ENCODE measurements around the gene BCL10. TPM values are rescaled to one million over a fixed set of nuclear protein-coding genes. Genes with fewer than 3 reads are reported as not detected.

Gene BCL10
- total and polyA plus RNA-seq, 2 of the 8 experiments (the other 6 are each of a cell fraction or from before 2014, with no cell fraction given) = 7.4 to 29.6 TPM

- no peak overlapping the region for H3K9ac ChIP-seq (replicated peaks in 1 of 4; ENCODE audit: extremely low read depth in 1 of 4, low read depth in 3 of 4, low read length in 3 of 4)
- no peaks in the 10 kb centered on the region for H3K79me1 ChIP-seq (ENCODE audit: low read depth, low read length)
- no peak overlapping the region for H2AK5ac ChIP-seq (ENCODE audit: low read depth, low read length)
- H2BK15ac ChIP-seq (ENCODE audit: low read length) = no peak overlapping the region
- no peaks in the 10 kb centered on the region for H3K27me3 ChIP-seq (replicated peaks in 1 of 4; ENCODE audit: control insufficient read depth in 3 of 4, extremely low read depth in 1 of 4, insufficient read depth in 3 of 4, low read length in 3 of 4)
- no peaks in the 10 kb centered on the region for H3K36me3 ChIP-seq (ENCODE audit: control insufficient read depth in 2 of 4, insufficient read depth in 4 of 4, low read length in 3 of 4)
- ChIA-PET CTCF (ENCODE audit: partially characterized antibody) (interaction anchor here (1.1 to 2.1 kb wide), 4 partner anchors 15 to 573 kb away, joined by 3 to 10 read pairs (median 6); no protein-coding TSS in a partner anchor), POLR2A (ENCODE audit: partially characterized antibody) (interaction anchor here (2.0 kb wide), 1 partner anchor 257 kb away, joined by 5 read pairs; the partner anchor contains the start of gene CCN1)
- H3K56ac ChIP-seq (replicated peaks; ENCODE audit: insufficient read length, low read depth, low read length) = no peak overlapping the region
- H4K5ac ChIP-seq (ENCODE audit: insufficient read length, low read depth, low read length) = no peak overlapping the region
- H2BK12ac ChIP-seq (ENCODE audit: low read depth, low read length) = no peak overlapping the region
- peaks cover 0 to 9% (median 4%) of the 10 kb centered on the region in 4 experiments; a peak in 4 of 7 replicates for H3K4me1 ChIP-seq (replicated peaks in 1 of 4; ENCODE audit: control insufficient read depth in 3 of 4, insufficient read depth in 4 of 4, low read length in 3 of 4)
- H4K20me1 ChIP-seq (replicated peaks in 1 of 2; ENCODE audit: control insufficient read depth in 1 of 2, insufficient read depth in 2 of 2, low read length in 2 of 2) = no peaks in the 10 kb centered on the region
- H3K4ac ChIP-seq (replicated peaks; ENCODE audit: insufficient read length, low read depth, low read length) = no peak overlapping the region
- H4K91ac ChIP-seq (replicated peaks; ENCODE audit: insufficient read length, low read length) = no peak overlapping the region
- no peaks in the 10 kb centered on the region for H3K9me3 ChIP-seq (ENCODE audit: insufficient read depth in 2 of 2, low read depth in 1 of 2, low read length in 1 of 2)
- no peaks in the 10 kb centered on the region for H3K79me2 ChIP-seq (ENCODE audit: control insufficient read depth in 1 of 2, insufficient read depth in 2 of 2, low read length in 2 of 2)
- DNase-seq (ENCODE audit: low read depth in 1 of 2, low spot score in 2 of 2) (no peak), FAIRE-seq (no peak)
- no peaks in the 10 kb centered on the region for H3K23me2 ChIP-seq (ENCODE audit: low read depth, low read length)
- no peak overlapping the region for H4K8ac ChIP-seq (ENCODE audit: extremely low read depth, insufficient read depth, low read length)
- TF ChIP-seq CHD2 (IDR thresholded peaks at IDR 0.05; ENCODE audit: low read length) (no peak), KDM4A (IDR thresholded peaks at IDR 0.05; ENCODE audit: low read depth, low read length, severe bottlenecking) (no peak), SUZ12 (IDR thresholded peaks at IDR 0.05; ENCODE audit: low read length) (no peak), SRF (IDR thresholded peaks at IDR 0.05; ENCODE audit: low read depth, low read length) (no peak), ASH2L (IDR thresholded peaks at IDR 0.05; ENCODE audit: low read length) (no peak), HDAC6 (IDR thresholded peaks at IDR 0.05; ENCODE audit: low read depth, low read length) (no peak), CBX8 (IDR thresholded peaks at IDR 0.05; ENCODE audit: borderline replicate concordance, low read depth, low read length) (no peak)
- TF ChIP-seq, protein P1, sequence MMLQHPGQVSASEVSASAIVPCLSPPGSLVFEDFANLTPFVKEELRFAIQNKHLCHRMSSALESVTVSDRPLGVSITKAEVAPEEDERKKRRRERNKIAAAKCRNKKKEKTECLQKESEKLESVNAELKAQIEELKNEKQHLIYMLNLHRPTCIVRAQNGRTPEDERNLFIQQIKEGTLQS (IDR thresholded peaks at IDR 0.05; ENCODE audit: insufficient read depth, low read depth, low read length) = no peak
- H2BK5ac ChIP-seq (ENCODE audit: low read depth, low read length) = no peak overlapping the region
- no peak overlapping the region for H2BK20ac ChIP-seq (ENCODE audit: low read length)
- no peak overlapping the region for H3K14ac ChIP-seq (ENCODE audit: insufficient read length)
- no peak overlapping the region for H3K4me2 ChIP-seq (ENCODE audit: insufficient read depth in 1 of 2, low read depth in 2 of 2, low read length in 2 of 2)
- no peak overlapping the region for H3K18ac ChIP-seq (ENCODE audit: extremely low read depth, low read length)
- H2BK120ac ChIP-seq (replicated peaks; ENCODE audit: low read depth, low read length) = no peak overlapping the region
- no peak overlapping the region for H3K4me3 ChIP-seq (ENCODE audit: extremely low read depth in 1 of 4, insufficient read depth in 2 of 4, low read depth in 3 of 4, low read length in 4 of 4)
- no peak overlapping the region for H3K27ac ChIP-seq (ENCODE audit: low read depth, low read length)
- H2AFZ ChIP-seq (ENCODE audit: low read length) = no peak overlapping the region
- no peak overlapping the region for H3K23ac ChIP-seq (ENCODE audit: insufficient read length)
- WGBS, 2 experiments (ENCODE audit: extremely low coverage in 1 of 2, insufficient coverage in 1 of 2, insufficient read length in 1 of 2, insufficient replicate concordance in 2 of 2, low coverage in 1 of 2, low lambda C conversion rate in 2 of 2, missing lambda C conversion rate in 1 of 2) = 81% methylated on average over 5 of the region's 5 CpGs; no CpG with 5 or more reads in 1 of the 2 experiments
Observed at GRCh38 chr1:85323770-85324169, 47.3 kb upstream of the BCL10 start.

Data from H1 (cell line).